Activated CD8-positive, alpha-beta memory T cell treated with anti-CD3 and anti-CD28 coated beads for 1 hour (primary cell): ENCODE measurements around the gene LINGO3.

ENCODE experiments used
- DNase-seq, 2 donors: peaks; one replicate each; pipeline ENCODE4 v3.0.0-alpha.2; 2020; ENCODE audit warnings: low read depth in 1 of 2; ENCODE audit errors: extremely low read depth in 1 of 2

Gene LINGO3

GRCh38 chr19:2306281-2306806 lies 1.6 kb downstream of the LINGO3 start:
- DNase-seq = no peak

DNA sequence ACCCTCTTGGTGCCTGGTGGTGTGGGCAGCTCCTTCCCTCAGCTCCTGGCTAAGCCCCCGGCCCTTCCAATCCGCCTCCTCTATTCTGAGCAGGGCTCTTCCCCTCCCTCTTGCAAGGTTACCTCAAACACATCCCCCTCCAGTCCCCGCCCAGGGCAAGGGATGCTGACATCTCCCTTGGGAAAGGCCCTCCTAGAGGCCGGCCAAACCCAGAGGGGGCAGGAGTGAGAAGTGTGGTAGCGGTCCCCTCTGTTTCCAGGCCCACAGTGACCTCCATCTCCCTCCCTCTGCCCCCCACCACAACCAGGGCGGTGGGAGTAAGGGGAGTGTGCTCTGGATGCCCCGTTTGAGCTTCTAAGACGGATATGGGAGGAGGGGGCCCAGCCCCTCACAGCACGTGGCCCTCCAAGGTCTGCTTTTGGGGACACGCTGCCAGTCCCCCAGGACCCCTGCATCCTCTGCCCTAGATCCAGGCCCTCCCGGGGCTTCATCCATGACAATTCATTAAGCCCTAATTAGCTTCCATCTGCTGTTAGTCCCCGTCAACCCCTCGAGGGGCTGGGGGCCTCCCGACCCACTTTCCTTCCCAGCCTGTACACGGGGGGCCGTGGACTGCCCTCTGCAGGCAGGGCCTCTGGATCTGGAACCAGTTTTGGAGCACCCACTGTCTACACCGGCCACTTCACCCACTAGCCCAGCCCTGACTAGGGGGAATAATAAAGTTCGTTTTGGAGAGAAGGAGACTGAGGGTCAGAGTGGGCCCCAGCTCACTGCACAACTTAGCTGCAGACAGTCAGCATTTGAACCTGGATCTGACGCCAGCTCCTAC lies 2.3 kb downstream of the LINGO3 start:
- no peak for DNase-seq

- no peak for DNase-seq
These were observed 4.6 kb downstream of the LINGO3 start for GRCh38 chr19:2303211-2303798.

GRCh38 chr19:2302319-2303210 lies 5.4 kb downstream of the LINGO3 start:
- DNase-seq = no peak

GRCh38 chr19:2300533-2300932 lies 7.4 kb downstream of the LINGO3 start:
- no peak for DNase-seq

DNA sequence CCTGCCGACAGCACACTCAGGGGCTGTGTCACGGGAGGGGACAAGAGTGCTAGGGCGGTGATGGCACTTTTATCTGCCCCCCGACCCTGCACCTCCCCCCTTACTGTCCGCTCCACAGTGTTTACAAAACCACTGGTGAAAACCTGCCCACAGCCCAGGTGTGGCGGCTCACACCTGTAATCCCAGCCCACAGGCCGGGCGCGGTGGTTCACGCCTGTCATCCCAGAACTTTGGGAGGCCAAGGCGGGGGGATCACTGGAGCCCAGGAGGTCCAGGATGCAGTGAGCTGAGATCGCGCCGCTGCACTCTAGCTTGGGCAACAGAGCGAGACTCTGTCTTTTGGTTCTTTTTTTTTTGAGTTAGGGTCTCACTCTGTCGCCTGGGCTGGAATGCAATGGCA lies 11.8 kb downstream of the LINGO3 start:
- DNase-seq = no peak

- DNase-seq = no peak
These were observed 13.1 kb downstream of the LINGO3 start for GRCh38 chr19:2294687-2295335.

- no peak for DNase-seq
These were observed 16.7 kb downstream of the LINGO3 start for GRCh38 chr19:2291185-2291751.

DNA sequence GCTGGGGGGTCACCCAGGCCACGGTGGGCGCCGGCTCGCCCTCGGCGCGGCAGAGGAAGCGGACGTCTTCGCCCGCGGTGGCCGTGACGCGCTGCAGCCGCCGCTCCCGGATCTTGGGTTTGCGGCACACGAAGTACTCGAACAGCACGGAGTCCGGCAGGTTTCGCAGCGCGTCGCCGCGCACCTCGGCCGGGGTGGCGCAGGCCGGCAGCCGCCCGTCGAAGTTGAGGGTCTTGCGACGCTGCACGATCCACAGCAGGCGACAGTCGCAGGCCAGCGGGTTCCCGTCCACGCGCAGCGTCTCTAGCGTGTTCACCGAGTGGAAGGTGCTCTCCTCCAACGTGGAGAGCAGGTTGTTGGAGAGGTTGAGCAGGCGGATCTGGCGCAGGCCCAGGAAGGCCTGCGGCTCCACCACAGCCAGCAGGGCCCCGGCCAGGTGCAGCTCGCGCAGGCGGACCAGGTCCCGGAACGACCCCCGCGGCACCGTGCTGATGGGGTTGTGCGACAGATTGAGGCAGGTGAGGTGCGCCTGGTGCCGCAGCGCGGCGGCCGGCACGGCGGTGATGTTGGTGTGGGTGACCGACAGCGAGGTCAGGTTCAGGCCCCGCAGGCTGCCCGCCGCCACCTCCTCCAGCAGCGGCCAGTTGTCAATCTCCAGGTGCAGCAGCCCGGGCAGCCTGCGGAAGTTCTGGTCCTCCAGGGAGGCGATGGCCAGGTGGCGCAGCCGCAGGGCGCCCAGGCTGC lies 17.3 kb downstream of the LINGO3 start:
- no peak for DNase-seq

GRCh38 chr19:2289714-2290435 lies 18.1 kb downstream of the LINGO3 start:
- DNase-seq = no peak

DNA sequence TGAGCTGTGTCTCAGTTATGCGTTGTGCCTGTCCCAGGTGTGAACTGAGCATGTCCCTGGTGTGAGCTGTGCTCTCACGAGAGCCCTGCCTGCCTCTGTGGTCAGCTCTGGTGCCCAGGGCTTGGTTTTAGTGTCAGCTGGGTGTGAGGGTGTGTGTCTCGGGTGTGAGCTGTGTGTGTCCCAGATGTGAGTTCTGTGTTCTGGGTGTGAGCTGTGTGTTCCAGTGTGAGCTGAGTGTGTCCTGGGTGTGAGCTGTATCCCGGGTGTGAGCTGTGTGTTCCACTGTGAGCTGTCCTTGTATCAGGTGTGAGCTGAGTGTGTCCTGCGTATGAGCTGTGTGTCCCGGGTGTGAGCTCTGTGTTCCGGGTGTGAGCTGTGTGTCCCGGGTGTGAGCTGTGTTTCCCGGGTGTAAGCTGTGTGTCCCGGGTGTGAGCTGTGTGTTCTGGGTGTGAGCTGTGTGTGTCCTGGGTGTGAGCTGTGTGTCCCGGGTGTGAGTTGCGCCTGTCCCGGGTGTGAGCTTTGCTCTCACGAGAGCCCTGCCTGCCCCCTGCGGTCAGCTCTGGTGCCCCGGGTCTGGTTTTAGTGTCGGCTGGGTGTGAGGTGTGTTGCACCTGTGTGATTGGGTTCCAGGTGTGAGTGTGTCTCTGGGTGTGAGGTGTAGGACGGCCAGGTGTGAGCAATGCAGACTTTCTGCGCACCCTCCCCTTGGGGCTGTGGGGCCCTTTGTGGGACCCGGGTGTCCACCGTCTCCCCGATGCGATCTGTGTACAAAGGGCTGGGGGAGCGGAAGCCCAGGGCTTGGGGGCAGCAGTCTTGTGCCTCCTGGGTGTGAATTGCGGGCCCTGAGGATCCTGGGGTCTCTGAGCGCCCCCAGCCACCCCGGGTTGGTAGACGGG lies 18.9 kb downstream of the LINGO3 start:
- no peak for DNase-seq

- no peak for DNase-seq
These were observed 19.6 kb downstream of the LINGO3 start for GRCh38 chr19:2288338-2288817.

DNA sequence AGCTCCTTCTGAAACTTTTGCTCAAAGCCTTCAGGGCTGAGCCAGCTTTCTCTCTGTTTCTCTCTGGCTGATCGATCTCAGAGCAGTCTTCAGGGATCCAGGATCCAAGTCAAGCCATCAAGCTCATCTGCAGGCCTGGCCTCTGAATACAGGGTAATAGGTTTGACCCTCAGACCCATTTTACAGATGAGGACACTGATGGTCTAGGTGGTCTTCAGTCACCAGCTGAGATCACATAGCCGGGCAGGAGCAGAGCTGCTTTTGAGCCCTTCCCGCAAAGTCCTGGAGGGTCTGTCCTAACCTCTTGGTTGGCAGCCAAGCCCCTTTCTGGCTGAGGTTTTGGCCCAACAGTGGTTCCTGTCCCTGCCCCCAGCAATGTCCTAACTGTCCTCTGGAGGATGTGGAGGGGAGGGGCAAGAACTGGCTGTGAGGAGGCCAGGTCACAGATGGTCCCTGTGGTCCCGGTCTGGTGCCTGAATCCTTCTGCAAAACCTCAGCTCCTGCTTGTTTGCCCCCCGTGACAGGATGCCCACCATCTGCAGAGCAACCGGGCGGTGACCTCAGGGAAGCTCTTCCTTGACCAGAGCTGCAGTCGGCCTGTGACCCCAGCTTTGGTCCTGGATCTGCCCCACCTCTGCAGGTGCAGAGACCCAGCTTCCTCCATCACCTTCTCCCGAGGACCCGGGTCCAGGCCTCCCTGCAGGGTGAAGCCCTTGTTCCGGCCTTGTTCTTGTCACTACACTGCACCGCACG lies 20.2 kb downstream of the LINGO3 start:
- DNase-seq = no peak

GRCh38 chr19:2286402-2287140 lies 21.4 kb downstream of the LINGO3 start:
- no peak for DNase-seq

- no peak for DNase-seq
These were observed 24.0 kb downstream of the LINGO3 start for GRCh38 chr19:2283835-2284507.

DNA sequence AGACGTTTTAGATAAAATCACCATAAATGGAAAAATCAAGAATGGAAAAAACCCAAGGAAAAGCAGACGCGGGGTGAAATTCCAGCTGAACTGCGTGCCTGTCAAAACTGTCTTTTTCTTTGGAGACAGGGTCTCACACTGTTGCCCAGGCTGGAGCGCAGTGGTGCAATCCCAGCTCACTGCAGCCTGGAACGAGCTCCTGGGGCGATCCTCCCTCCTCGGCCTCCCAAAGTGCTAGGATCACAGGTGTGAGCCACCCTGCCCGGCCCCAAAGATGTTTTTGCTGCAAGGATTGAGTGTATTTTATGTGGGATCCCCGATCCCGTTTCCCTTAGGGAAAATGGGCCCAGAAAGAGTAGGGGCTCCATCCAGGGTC lies 25.1 kb downstream of the LINGO3 start:
- DNase-seq = no peak
